OCI-LY1 (cell line): ENCODE results near the gene KRT28.

Source experiments
- H2AFZ ChIP-seq: fragments of 200-600 bp; sonication (generic), shearing (Covaris generic); 2 replicates; pipeline ENCODE4 v1.6.0; 2014; ENCODE audit warnings: antibody characterized with exemption, mild to moderate bottlenecking, low read length
- H3F3A ChIP-seq: fragments of 200-600 bp; sonication (generic), shearing (Covaris generic); 2 replicates; pipeline ENCODE4 v1.6.0; 2014; ENCODE audit warnings: mild to moderate bottlenecking, antibody characterized with exemption, low read length, moderate library complexity; ENCODE audit not compliant: insufficient read depth
- H3K27ac ChIP-seq: fragments of 200-600 bp; sonication (generic); 2 replicates; pipeline ENCODE4 v1.5.1; 2014; ENCODE audit warnings: low read length, mixed run types, mild to moderate bottlenecking, low read depth; ENCODE audit not compliant: poor library complexity, severe bottlenecking
- H3K27me3 ChIP-seq: fragments of 200-600 bp; sonication (generic); 2 replicates; pipeline ENCODE4 v1.6.0; 2014; ENCODE audit warnings: antibody characterized with exemption, mild to moderate bottlenecking, low read length, moderate library complexity; ENCODE audit not compliant: insufficient read depth
- H3K36me3 ChIP-seq: fragments of 200-600 bp; sonication (generic); 2 replicates; pipeline ENCODE4 v1.6.1; 2014; ENCODE audit warnings: mild to moderate bottlenecking, antibody characterized with exemption, low read length, moderate library complexity, mixed read lengths; ENCODE audit not compliant: insufficient read depth
- H3K4me1 ChIP-seq: fragments of 200-600 bp; sonication (generic); 2 replicates; pipeline ENCODE4 v1.5.1; 2014; ENCODE audit warnings: mild to moderate bottlenecking, low read length, moderate library complexity; ENCODE audit not compliant: insufficient read depth, severe bottlenecking
- H3K4me2 ChIP-seq: fragments of 200-600 bp; sonication (generic), shearing (Covaris generic); 2 replicates; pipeline ENCODE4 v1.6.1; 2014; ENCODE audit warnings: low read length
- H3K4me3 ChIP-seq: fragments of 200-600 bp; sonication (generic); 2 replicates; pipeline ENCODE4 v1.5.1; 2014; ENCODE audit warnings: low read length, low read depth, mild to moderate bottlenecking, mixed read lengths; ENCODE audit not compliant: poor library complexity, severe bottlenecking
- H3K79me2 ChIP-seq: fragments of 200-600 bp; shearing (Covaris generic); 2 replicates; pipeline ENCODE4 v1.6.1; 2016; ENCODE audit warnings: mixed run types, low read length, mixed read lengths; ENCODE audit not compliant: insufficient read depth
- H3K9ac ChIP-seq: fragments of 200-600 bp; sonication (generic), shearing (Covaris generic); 2 replicates; pipeline ENCODE4 v1.6.1; 2014; ENCODE audit warnings: mild to moderate bottlenecking, low read length, mixed read lengths
- H3K9me2 ChIP-seq: fragments of 200-600 bp; sonication (generic), shearing (Covaris generic); 2 replicates; pipeline ENCODE4 v1.6.1; 2014; ENCODE audit warnings: low read depth, mild to moderate bottlenecking, low read length, mixed read lengths
- H3K9me3 ChIP-seq: fragments of 200-600 bp; shearing (Covaris generic); 2 replicates; pipeline ENCODE4 v1.6.1; 2014; ENCODE audit warnings: low read length, mixed read lengths
- H4K20me1 ChIP-seq: fragments of 200-600 bp; sonication (generic), shearing (Covaris generic); 2 replicates; pipeline ENCODE4 v1.6.0; 2016; ENCODE audit warnings: mild to moderate bottlenecking, low read length; ENCODE audit not compliant: insufficient read depth
- EZH2 ChIP-seq: fragments of 200-600 bp; sonication (generic), shearing (Covaris generic); IDR thresholded peaks from 2 replicates; pipeline ENCODE4 v1.8.0; 2017; ENCODE audit warnings: borderline replicate concordance, mixed run types, mild to moderate bottlenecking, antibody characterized with exemption, low read length, moderate library complexity, mixed read lengths
- TF ChIP-seq, protein P1 (sequence below): fragments of 200-600 bp; sonication (generic), shearing (Covaris generic); IDR thresholded peaks from 2 replicates; pipeline ENCODE4 v1.5.1; 2017; ENCODE audit warnings: mild to moderate bottlenecking, antibody characterized with exemption, low read length, moderate library complexity, mixed read lengths

KRT28 gene

DNA sequence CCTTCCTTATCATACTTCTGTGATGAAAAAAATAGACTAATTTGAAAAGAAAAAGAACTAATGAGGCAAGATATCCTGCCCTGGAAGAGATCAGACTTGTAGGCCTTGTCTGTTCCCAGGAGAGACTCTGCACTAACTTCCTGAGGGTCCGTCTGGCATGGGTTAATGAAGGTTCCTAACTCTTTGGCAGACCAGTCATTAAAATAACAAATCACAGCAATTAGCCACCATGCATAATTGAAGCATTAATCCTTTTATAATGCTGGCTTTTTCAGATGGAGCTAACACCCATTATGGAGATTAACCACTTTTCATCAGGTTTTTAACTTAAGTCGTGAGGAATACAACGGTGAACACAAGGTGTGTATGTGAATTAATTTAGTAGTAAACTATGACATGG, 33.1 kb upstream of the KRT28 start:
- H3K4me3 ChIP-seq: no peak overlapping the region
- no peak overlapping the region for H2AFZ ChIP-seq
- H3K36me3 ChIP-seq: 0 out of 2 replicates have a peak, but pooled peaks cover 4% of the 10 kb centered on the region
- no peaks in the 10 kb centered on the region for H3K9me3 ChIP-seq
- no peaks in the 10 kb centered on the region for H4K20me1 ChIP-seq
- no peaks in the 10 kb centered on the region for H3K79me2 ChIP-seq
- H3K9ac ChIP-seq: no peak overlapping the region
- H3K4me1 ChIP-seq: no peaks in the 10 kb centered on the region
- H3K27me3 ChIP-seq: no peaks in the 10 kb centered on the region
- H3F3A ChIP-seq: no peaks in the 10 kb centered on the region
- TF ChIP-seq, protein P1, sequence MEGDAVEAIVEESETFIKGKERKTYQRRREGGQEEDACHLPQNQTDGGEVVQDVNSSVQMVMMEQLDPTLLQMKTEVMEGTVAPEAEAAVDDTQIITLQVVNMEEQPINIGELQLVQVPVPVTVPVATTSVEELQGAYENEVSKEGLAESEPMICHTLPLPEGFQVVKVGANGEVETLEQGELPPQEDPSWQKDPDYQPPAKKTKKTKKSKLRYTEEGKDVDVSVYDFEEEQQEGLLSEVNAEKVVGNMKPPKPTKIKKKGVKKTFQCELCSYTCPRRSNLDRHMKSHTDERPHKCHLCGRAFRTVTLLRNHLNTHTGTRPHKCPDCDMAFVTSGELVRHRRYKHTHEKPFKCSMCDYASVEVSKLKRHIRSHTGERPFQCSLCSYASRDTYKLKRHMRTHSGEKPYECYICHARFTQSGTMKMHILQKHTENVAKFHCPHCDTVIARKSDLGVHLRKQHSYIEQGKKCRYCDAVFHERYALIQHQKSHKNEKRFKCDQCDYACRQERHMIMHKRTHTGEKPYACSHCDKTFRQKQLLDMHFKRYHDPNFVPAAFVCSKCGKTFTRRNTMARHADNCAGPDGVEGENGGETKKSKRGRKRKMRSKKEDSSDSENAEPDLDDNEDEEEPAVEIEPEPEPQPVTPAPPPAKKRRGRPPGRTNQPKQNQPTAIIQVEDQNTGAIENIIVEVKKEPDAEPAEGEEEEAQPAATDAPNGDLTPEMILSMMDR: no peak
- no peak for TF ChIP-seq EZH2
- H3K27ac ChIP-seq: no peak overlapping the region
- no peak overlapping the region for H3K4me2 ChIP-seq
- H3K9me2 ChIP-seq: no peaks in the 10 kb centered on the region

DNA sequence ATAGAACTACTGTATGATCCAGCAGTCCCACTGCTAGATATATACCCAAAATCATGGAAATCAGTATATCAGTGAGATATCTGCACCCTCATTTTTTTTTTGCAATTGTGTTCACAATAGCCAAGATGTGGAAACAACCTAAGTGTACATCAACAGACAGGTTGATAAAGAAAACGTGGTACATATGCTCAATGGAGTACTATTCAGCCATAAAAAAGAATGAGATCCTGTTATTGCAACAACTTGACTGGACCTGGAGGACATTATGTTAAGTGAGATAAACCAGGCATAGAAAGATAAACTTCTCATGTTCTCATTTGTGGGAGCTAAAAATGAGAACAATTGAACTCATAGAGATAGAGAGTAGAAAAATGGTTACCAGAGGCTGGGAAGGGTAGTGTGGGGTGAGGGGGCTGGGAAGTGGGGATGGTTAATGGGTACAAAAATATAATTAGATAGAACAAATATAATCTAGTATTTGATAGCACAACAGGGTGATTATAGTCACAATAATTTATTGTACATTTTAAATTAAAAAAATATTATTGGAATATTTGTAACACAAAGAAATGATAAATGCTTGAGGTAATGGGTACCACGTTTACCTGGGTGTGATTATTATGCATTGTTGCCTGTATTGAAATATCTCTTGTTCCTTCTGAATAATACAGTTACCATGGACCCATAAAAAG, 30.5 kb upstream of the KRT28 start:
- Histone ChIP-seq H3K36me3 (no peaks in the 10 kb centered on the region), H3K27ac (no peak overlapping the region), H3K4me2 (no peak overlapping the region), H3K79me2 (no peaks in the 10 kb centered on the region), H4K20me1 (no peaks in the 10 kb centered on the region), H3K9ac (no peak overlapping the region), H3K27me3 (no peaks in the 10 kb centered on the region), H3K9me2 (no peaks in the 10 kb centered on the region), H3F3A (no peaks in the 10 kb centered on the region), H3K9me3 (no peaks in the 10 kb centered on the region), H3K4me1 (no peaks in the 10 kb centered on the region), H3K4me3 (no peak overlapping the region), H2AFZ (no peak overlapping the region)
- TF ChIP-seq, protein P1: no peak
- no peak for TF ChIP-seq EZH2

DNA sequence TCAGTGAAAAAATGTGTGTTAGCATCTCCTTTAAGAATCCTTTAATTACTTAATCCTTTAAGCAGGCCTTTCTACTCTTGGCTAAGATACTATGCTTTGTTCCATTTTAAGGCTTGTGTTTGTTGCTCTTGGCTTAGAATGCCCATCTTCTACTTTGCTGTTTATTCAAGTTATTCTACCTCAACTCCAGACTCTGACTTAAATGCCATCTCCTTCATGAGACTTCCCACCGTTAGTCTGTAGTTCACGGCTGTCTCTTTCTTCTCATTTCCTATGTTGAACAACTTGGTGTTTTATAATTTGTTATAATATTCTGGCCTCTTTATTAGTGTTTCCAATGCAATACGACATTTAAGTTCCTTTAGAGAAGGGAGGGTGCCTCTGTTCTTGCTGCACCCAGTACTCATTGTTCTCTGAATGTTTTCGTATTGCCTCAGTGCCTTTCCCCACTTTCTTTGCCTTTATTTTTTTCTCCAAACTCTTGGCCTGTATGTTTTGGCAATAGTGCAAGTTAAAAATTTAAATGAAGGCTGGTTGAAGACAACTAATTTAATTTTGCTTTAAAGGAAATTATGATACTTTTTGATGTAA, 28.8 kb upstream of the KRT28 start:
- Histone ChIP-seq H3K27me3 (no peaks in the 10 kb centered on the region), H3K9ac (no peak overlapping the region), H3K36me3 (no peaks in the 10 kb centered on the region), H3K4me3 (no peak overlapping the region), H2AFZ (no peak overlapping the region), H3K9me3 (no peaks in the 10 kb centered on the region), H3F3A (no peaks in the 10 kb centered on the region), H4K20me1 (no peaks in the 10 kb centered on the region), H3K4me1 (no peaks in the 10 kb centered on the region), H3K79me2 (no peaks in the 10 kb centered on the region), H3K9me2 (no peaks in the 10 kb centered on the region), H3K4me2 (no peak overlapping the region), H3K27ac (no peak overlapping the region)
- TF ChIP-seq EZH2: no peak
- TF ChIP-seq, protein P1: no peak
